Endothelial cell of umbilical vein (primary cell): ENCODE results near the gene ETFDH. TPM values are rescaled to one million over a fixed set of nuclear protein-coding genes. Genes with fewer than 3 reads are reported as not detected.

Source experiments
- BruUV-seq: library from RNA; stranded (reverse); fragments of 400-500 nt; replicated peaks from 2 replicates; lab custom pipeline; 2021; lab: Mats Ljungman, UMichigan
- CTCF ChIA-PET: fragments of 300-600, 350-600 bp; sonication (Branson Sonifier 250); formaldehyde crosslinking; loops from one replicate; lab custom pipeline; 2021; ENCODE audit warnings: antibody characterized with exemption, inconsistent platforms; lab: Charles Lee
- POLR2A ChIA-PET: fragments of 300-600, 350-600 bp; sonication (Branson Sonifier 250); formaldehyde crosslinking; loops from one replicate; lab custom pipeline; 2021; ENCODE audit warnings: antibody characterized with exemption, inconsistent platforms; lab: Charles Lee
- DNase-seq: peaks from one replicate; pipeline ENCODE4 v3.0.0-alpha.2; 2011; ENCODE audit warnings: low read depth, low spot score
- FAIRE-seq: peaks from 2 replicates; lab custom pipeline; 2011; peaks lifted over from hg19 to GRCh38; lab: Jason Lieb, UNC
- H2AFZ ChIP-seq: 2 replicates; pipeline ENCODE4 v1.6.0; 2012; ENCODE audit warnings: low read depth, low read length, control low read depth, inconsistent platforms
- H3K27ac ChIP-seq: 2 replicates; pipeline ENCODE4 v1.5.1; 2011; ENCODE audit warnings: low read depth, mild to moderate bottlenecking, control low read depth, low read length, moderate library complexity; ENCODE audit not compliant: insufficient read depth
- H3K27me3 ChIP-seq, 2 experiments: 2 replicates each; pipeline versions ENCODE4 v1.6.0 to v1.6.1; 2011; ENCODE audit warnings: low read length in 2 of 2, mixed read lengths in 1 of 2; ENCODE audit not compliant: control insufficient read depth in 2 of 2, insufficient read depth in 2 of 2
- H3K36me3 ChIP-seq, 2 experiments: 2 replicates in 1 of 2; 3 replicates in 1 of 2; pipeline ENCODE4 v1.5.1; 2011; ENCODE audit warnings: low read length in 2 of 2, mild to moderate bottlenecking in 1 of 2, moderate library complexity in 1 of 2; ENCODE audit not compliant: control insufficient read depth in 2 of 2, insufficient read depth in 2 of 2; ENCODE audit errors: extremely low read depth in 1 of 2
- H3K4me1 ChIP-seq: 3 replicates; pipeline ENCODE4 v1.5.1; 2011; ENCODE audit warnings: mild to moderate bottlenecking, low read length; ENCODE audit not compliant: control insufficient read depth, insufficient read depth; ENCODE audit errors: extremely low read depth
- H3K4me2 ChIP-seq: 2 replicates; pipeline ENCODE4 v1.6.1; 2011; ENCODE audit warnings: low read length, control low read depth, mixed read lengths; ENCODE audit not compliant: insufficient read depth
- H3K4me3 ChIP-seq, 3 experiments: fragments of 200-600 bp in 1 of 3; sonication (generic), shearing (Covaris generic) in 1 of 3; replicated peaks in 1 of 3; 2 replicates each; pipeline ENCODE4 v1.5.1; 2011 to 2016; ENCODE audit warnings: control low read depth in 3 of 3, low read length in 3 of 3, mild to moderate bottlenecking in 2 of 3, inconsistent platforms in 1 of 3, low read depth in 1 of 3, moderate library complexity in 1 of 3; ENCODE audit not compliant: insufficient read depth in 1 of 3
- H3K79me2 ChIP-seq: 2 replicates; pipeline ENCODE4 v1.6.0; 2012; ENCODE audit warnings: low read length, inconsistent platforms; ENCODE audit not compliant: control insufficient read depth, insufficient read depth
- H3K9ac ChIP-seq: replicated peaks from 2 replicates; pipeline ENCODE3; 2011; ENCODE audit warnings: low read length, control low read depth; ENCODE audit not compliant: insufficient read depth; ENCODE audit errors: extremely low read depth
- H3K9me1 ChIP-seq: replicated peaks from 3 replicates; pipeline ENCODE4 v1.6.0; 2011; ENCODE audit warnings: mild to moderate bottlenecking, low read length; ENCODE audit not compliant: control insufficient read depth, insufficient read depth; ENCODE audit errors: extremely low read depth
- H3K9me3 ChIP-seq: replicated peaks from 2 replicates; pipeline ENCODE4 v1.5.1; 2012; ENCODE audit warnings: low read length, inconsistent platforms; ENCODE audit not compliant: control insufficient read depth, insufficient read depth
- H4K20me1 ChIP-seq: replicated peaks from 2 replicates; pipeline ENCODE3; 2011; ENCODE audit warnings: mild to moderate bottlenecking, low read length; ENCODE audit not compliant: control insufficient read depth, insufficient read depth; ENCODE audit errors: extremely low read depth
- CTCF ChIP-seq, 2 donors: IDR thresholded peaks; 1 replicate in 1 of 2; 2 replicates in 1 of 2; pipeline ENCODE4 v1.5.1; 2011; ENCODE audit warnings: low read length in 2 of 2, mild to moderate bottlenecking in 2 of 2, moderate library complexity in 2 of 2, control low read depth in 1 of 2, inconsistent platforms in 1 of 2, low read depth in 1 of 2; ENCODE audit not compliant: insufficient read depth in 1 of 2; ENCODE audit errors: extremely low read depth in 1 of 2
- EZH2 ChIP-seq: IDR thresholded peaks from 2 replicates; pipeline ENCODE4 v1.6.1; 2012; ENCODE audit warnings: borderline replicate concordance, low read depth, mild to moderate bottlenecking, moderate library complexity, low read length, inconsistent platforms; ENCODE audit not compliant: severe bottlenecking
- FOS ChIP-seq: IDR thresholded peaks from 2 replicates; pipeline ENCODE4 v1.6.1; 2011; ENCODE audit warnings: mild to moderate bottlenecking, low read length, moderate library complexity, borderline replicate concordance; ENCODE audit not compliant: insufficient read depth
- GATA2 ChIP-seq: IDR thresholded peaks from 2 replicates; pipeline ENCODE4 v1.7.0; 2011; ENCODE audit warnings: low read depth, mild to moderate bottlenecking, moderate library complexity, mixed read lengths, low read length; ENCODE audit not compliant: insufficient read length, insufficient read depth
- JUN ChIP-seq: IDR thresholded peaks from 2 replicates; pipeline ENCODE4 v1.6.1; 2011; ENCODE audit warnings: borderline replicate concordance, low read depth; ENCODE audit not compliant: insufficient read length, insufficient read depth
- MAX ChIP-seq: IDR thresholded peaks from 2 replicates; pipeline ENCODE4 v1.6.1; 2011; ENCODE audit not compliant: insufficient read depth, insufficient read length
- MYC ChIP-seq: IDR thresholded peaks from one replicate; pipeline ENCODE4 v1.6.1; 2011; ENCODE audit warnings: mild to moderate bottlenecking, low read depth, low read length
- POLR2A ChIP-seq: IDR thresholded peaks from 2 replicates; pipeline ENCODE4 v1.6.1; 2012; ENCODE audit warnings: low read depth, mild to moderate bottlenecking, control low read depth, low read length
- POLR2AphosphoS5 ChIP-seq: IDR thresholded peaks from 2 replicates; pipeline ENCODE4 v1.6.1; 2012; ENCODE audit warnings: low read depth, mild to moderate bottlenecking, control low read depth, low read length, moderate library complexity; ENCODE audit not compliant: insufficient read depth
- dilution Hi-C: fragments of 300-500 bp; cut with MboI; formaldehyde crosslinking; loops from one replicate; pipeline ENCODE4 v1.15.0; 2019; ENCODE audit warnings: low sequenced_read_pairs; ENCODE audit not compliant: extremely low pct_ligation_motif_present
- intact Hi-C: fragments of 100-400 bp; cut with micrococcal nuclease; formaldehyde crosslinking; loops from one replicate; pipeline ENCODE4 v1.10.0; 2022
- polyA plus RNA-seq, 4 experiments: library from polyadenylated mRNA; depleted of rRNA in 3 of 4; stranded (reverse) in 3 of 4; unstranded in 1 of 4; fragments of >200 nt; gene quantifications; 2 replicates each; pipeline versions ENCODE4 v1.2.1 to v1.2.3, GENCODE V29; 2011 to 2012; ENCODE audit warnings: missing spikeins in 1 of 4
- total RNA-seq: library from RNA; stranded (reverse); gene quantifications from 2 replicates; pipeline ENCODE4 v1.2.3, GENCODE V29; 2021

Gene ETFDH
- total and polyA plus RNA-seq, 2 donors (not counting 3 experiments of a cell fraction or from before 2014, with no cell fraction given): 17.3 to 22.3 TPM

- Histone ChIP-seq H3K27me3 (no peaks in the 10 kb centered on the region), H3K79me2 (no peaks in the 10 kb centered on the region), H3K4me1 (no peaks in the 10 kb centered on the region), H4K20me1 (no peaks in the 10 kb centered on the region), H2AFZ (no peak overlapping the region), H3K4me2 (no peak overlapping the region), H3K9ac (no peak overlapping the region), H3K9me1 (no peaks in the 10 kb centered on the region), H3K4me3 (no peak overlapping the region), H3K36me3 (peaks cover 2 to 7% of the 10 kb centered on the region in 2 experiments), H3K27ac (no peak overlapping the region), H3K9me3 (no peaks in the 10 kb centered on the region)
- CTCF ChIA-PET: interaction anchor here (0.7 kb wide), 1 partner anchor 9 kb away, joined by 3 read pairs; no protein-coding TSS in a partner anchor
- intact Hi-C loops: no loop called here
- dilution Hi-C loops: no loop called here
- DNase-seq (no peak), FAIRE-seq (no peak)
- no TSS peak for BruUV-seq
- POLR2A ChIA-PET: no interaction called here
- TF ChIP-seq JUN (no peak), MYC (no peak), FOS (no peak), POLR2A (no peak), GATA2 (no peak), CTCF (IDR thresholded peaks at IDR 0.05; ENCODE audit: extremely low read depth in 1 of 2, insufficient read depth in 1 of 2, low read depth in 1 of 2, low read length in 2 of 2) (no peak), MAX (no peak), EZH2 (no peak), POLR2AphosphoS5 (no peak)
Measured at GRCh38 chr4:158704274-158704673, 32.2 kb downstream of the ETFDH start.
